ENCODE results near the gene H3-3A.

DNA sequence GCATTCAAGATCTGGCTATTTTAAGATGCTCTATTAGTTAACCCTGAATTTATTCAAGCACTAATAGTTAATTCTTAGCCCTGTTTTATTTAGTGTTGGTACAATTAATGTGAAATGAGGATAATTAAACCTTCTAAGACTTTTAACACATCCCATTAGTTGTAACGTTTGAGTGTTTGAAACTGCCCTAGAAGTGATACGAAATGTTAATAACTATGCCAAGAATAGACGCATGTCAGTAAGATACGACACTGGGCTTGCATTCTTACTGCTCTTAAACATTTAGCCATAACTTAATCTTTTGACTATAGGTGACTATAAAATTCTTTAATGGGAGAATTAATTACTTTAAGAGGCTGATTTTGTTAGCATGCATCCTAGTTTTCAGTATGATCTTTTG lies 9.8 kb downstream of the H3-3A start:
- TF ChIP-seq, protein P1, sequence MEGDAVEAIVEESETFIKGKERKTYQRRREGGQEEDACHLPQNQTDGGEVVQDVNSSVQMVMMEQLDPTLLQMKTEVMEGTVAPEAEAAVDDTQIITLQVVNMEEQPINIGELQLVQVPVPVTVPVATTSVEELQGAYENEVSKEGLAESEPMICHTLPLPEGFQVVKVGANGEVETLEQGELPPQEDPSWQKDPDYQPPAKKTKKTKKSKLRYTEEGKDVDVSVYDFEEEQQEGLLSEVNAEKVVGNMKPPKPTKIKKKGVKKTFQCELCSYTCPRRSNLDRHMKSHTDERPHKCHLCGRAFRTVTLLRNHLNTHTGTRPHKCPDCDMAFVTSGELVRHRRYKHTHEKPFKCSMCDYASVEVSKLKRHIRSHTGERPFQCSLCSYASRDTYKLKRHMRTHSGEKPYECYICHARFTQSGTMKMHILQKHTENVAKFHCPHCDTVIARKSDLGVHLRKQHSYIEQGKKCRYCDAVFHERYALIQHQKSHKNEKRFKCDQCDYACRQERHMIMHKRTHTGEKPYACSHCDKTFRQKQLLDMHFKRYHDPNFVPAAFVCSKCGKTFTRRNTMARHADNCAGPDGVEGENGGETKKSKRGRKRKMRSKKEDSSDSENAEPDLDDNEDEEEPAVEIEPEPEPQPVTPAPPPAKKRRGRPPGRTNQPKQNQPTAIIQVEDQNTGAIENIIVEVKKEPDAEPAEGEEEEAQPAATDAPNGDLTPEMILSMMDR (conservative IDR thresholded peaks at IDR 0.05; ENCODE audit: low read depth in 2 of 2): no peak
- TF ChIP-seq EZH2 (IDR thresholded peaks at IDR 0.05; ENCODE audit: low read depth, unreplicated experiment): no peak

Data from GM23338 (cell line).